Sigmoid colon (tissue), 7 donors: ENCODE data around the gene NDUFB10. TPM values are rescaled to one million over a fixed set of nuclear protein-coding genes. Genes with fewer than 3 reads are reported as not detected.

Experiments used
- DNase-seq: peaks from one replicate; pipeline ENCODE4 v3.0.0-alpha.2; 2019
- H3K27ac ChIP-seq, 4 donors: fragments of 200-600 bp; sonication (generic); one replicate each; pipeline ENCODE4 v1.5.1; 2016 to 2019; ENCODE audit warnings: mild to moderate bottlenecking in 1 of 4
- H3K27me3 ChIP-seq, 3 donors: fragments of 200-600 bp; sonication (generic); one replicate each; pipeline ENCODE4 v1.5.1; 2019; ENCODE audit warnings: mild to moderate bottlenecking in 1 of 3
- H3K36me3 ChIP-seq, 4 donors: fragments of 200-600 bp; sonication (generic); one replicate each; pipeline ENCODE4 v1.5.1; 2016 to 2019
- H3K4me1 ChIP-seq, 4 donors: fragments of 200-600 bp; sonication (generic); one replicate each; pipeline ENCODE4 v1.5.1; 2017 to 2019
- H3K4me3 ChIP-seq, 4 donors: fragments of 200-600 bp; sonication (generic); one replicate each; pipeline ENCODE4 v1.5.1; 2017 to 2019; ENCODE audit warnings: mild to moderate bottlenecking in 2 of 4, moderate library complexity in 1 of 4
- H3K9me3 ChIP-seq, 4 donors: fragments of 200-600 bp in 3 of 4; sonication (generic) in 3 of 4; one replicate each; pipeline versions ENCODE4 v1.5.1 to v1.6.1; 2013 to 2019
- EP300 ChIP-seq, 4 donors: sonication (generic); formaldehyde crosslinking; IDR thresholded peaks; one replicate each; pipeline ENCODE4 v1.6.1; 2017; ENCODE audit warnings: antibody characterized with exemption in 4 of 4
- POLR2A ChIP-seq, 2 donors: fragments of 450-650 bp; IDR thresholded peaks; one replicate each; pipeline ENCODE4 v1.6.1; 2016; ENCODE audit warnings: antibody characterized with exemption in 2 of 2, mild to moderate bottlenecking in 2 of 2, moderate library complexity in 2 of 2
- POLR2AphosphoS5 ChIP-seq, 4 donors: sonication (generic); formaldehyde crosslinking; IDR thresholded peaks; one replicate each; pipeline ENCODE4 v1.6.1; 2017; ENCODE audit warnings: antibody characterized with exemption in 4 of 4
- WGBS, 2 donors: extraction: QIAGEN DNeasy Blood & Tissue Kit; methylation state at CpG; one replicate each; pipeline ENCODE4 v1.1.7; 2013; 5-methylcytosine and 5-hydroxymethylcytosine counted together
- intact Hi-C: fragments of 100-400 bp; cut with DNase I; formaldehyde crosslinking; loops from one replicate; pipeline ENCODE4 v1.15.1; 2023
- polyA plus RNA-seq, 3 donors: library from polyadenylated mRNA; stranded (reverse); fragments of 200-250 nt; gene quantifications; one replicate each; pipeline ENCODE4 v1.2.3, GENCODE V29; 2013
- total RNA-seq, 4 donors: library from RNA; depleted of rRNA; stranded (reverse); fragments of >200 nt; gene quantifications; one replicate each; pipeline ENCODE4 v1.1.0, GENCODE V29; 2016
- TF ChIP-seq, protein P1 (sequence below), 4 experiments: fragments of 450-650 bp in 3 of 4; fragments of 200-600 bp in 1 of 4; IDR thresholded peaks; one replicate each; pipeline ENCODE4 v1.5.1; 2016 to 2019; ENCODE audit warnings: antibody characterized with exemption in 4 of 4, mild to moderate bottlenecking in 3 of 4, moderate library complexity in 2 of 4
- donor health status: healthy with polysubstance abuse.
- donor health status: Bipolar disorder and iron deficiency.
- donor health status: healthy.

NDUFB10 gene
- total and polyA plus RNA-seq, 7 donors: 200 to 489 (median 298) TPM

DNA sequence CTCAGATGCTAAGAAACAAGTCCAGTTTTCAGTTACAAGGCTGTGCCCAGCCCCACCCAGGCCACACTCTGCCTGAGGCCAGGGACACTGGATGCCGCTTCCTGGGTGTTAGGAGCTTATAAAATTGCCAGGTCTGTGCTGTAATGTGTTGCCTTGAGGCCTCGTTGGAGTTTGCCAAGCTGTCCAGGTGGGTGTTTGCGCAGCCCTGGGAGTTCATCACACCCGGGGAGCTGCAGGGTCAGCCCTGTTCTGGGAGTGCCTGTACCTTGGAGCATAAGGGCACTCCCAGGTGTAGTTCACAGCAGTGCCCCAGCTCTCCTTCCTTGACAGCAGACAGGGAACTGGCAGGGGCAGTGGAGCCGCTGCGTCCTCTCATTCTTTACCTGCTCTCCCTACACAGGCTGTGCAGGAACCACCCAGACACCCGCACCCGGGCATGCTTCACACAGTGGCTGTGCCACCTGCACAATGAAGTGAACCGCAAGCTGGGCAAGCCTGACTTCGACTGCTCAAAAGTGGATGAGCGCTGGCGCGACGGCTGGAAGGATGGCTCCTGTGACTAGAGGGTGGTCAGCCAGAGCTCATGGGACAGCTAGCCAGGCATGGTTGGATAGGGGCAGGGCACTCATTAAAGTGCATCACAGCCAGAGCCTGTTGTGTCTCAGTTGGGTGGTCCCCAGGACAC lies 26.3 kb downstream of the NDUFB10 start:
- TF ChIP-seq POLR2AphosphoS5 (IDR thresholded peaks at IDR 0.05) (no peak), POLR2A (IDR thresholded peaks at IDR 0.05) (peak in 1 of 2 donors; percentile 41)
- 48 to 82% methylated on average over 14 of the region's 14 CpGs for WGBS, 2 donors
- H3K9me3 ChIP-seq: no peaks in the 10 kb centered on the region
- peaks cover 0 to 38% (median 27%) of the 10 kb centered on the region in 4 donors for H3K4me1 ChIP-seq
- peaks cover 6 to 17% (median 10%) of the 10 kb centered on the region in 4 donors for H3K36me3 ChIP-seq
- peaks cover 28 to 49% (median 39%) of the 10 kb centered on the region in 3 donors for H3K27me3 ChIP-seq
- intact Hi-C loops: no loop called here
- H3K27ac ChIP-seq: no peak overlapping the region
- peak overlapping the region in 1 of 4 donors; percentile 94 for H3K4me3 ChIP-seq
- no peak for DNase-seq

DNA sequence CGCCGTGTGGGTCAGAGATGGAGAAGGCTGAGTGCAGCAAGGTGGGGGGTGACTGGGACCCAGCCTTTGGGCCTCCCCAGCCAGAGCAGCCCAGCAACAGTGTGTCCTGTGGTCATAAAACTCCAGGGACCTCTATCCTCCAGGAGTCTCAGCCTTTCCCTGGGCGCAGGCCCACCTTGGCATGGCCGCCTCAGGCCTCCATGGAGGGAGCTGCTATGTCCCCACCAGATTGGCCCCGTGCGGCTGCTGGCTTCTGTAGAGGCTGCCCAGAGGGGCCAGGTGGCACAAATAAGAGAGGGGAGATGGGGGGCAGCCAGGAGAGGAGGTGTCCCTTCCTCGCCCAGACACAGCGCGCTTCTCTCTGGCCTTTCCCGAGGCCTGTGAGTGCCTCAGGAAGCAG lies 27.9 kb downstream of the NDUFB10 start:
- Histone ChIP-seq H3K27me3 (peaks cover 34 to 49% (median 41%) of the 10 kb centered on the region in 3 donors), H3K27ac (no peak overlapping the region), H3K36me3 (peaks cover 6 to 17% (median 10%) of the 10 kb centered on the region in 4 donors), H3K4me3 (no peak overlapping the region), H3K4me1 (peaks cover 0 to 54% (median 41%) of the 10 kb centered on the region in 4 donors), H3K9me3 (no peaks in the 10 kb centered on the region)
- TF ChIP-seq, protein P1, sequence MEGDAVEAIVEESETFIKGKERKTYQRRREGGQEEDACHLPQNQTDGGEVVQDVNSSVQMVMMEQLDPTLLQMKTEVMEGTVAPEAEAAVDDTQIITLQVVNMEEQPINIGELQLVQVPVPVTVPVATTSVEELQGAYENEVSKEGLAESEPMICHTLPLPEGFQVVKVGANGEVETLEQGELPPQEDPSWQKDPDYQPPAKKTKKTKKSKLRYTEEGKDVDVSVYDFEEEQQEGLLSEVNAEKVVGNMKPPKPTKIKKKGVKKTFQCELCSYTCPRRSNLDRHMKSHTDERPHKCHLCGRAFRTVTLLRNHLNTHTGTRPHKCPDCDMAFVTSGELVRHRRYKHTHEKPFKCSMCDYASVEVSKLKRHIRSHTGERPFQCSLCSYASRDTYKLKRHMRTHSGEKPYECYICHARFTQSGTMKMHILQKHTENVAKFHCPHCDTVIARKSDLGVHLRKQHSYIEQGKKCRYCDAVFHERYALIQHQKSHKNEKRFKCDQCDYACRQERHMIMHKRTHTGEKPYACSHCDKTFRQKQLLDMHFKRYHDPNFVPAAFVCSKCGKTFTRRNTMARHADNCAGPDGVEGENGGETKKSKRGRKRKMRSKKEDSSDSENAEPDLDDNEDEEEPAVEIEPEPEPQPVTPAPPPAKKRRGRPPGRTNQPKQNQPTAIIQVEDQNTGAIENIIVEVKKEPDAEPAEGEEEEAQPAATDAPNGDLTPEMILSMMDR (IDR thresholded peaks at IDR 0.05): no peak
- TF ChIP-seq POLR2AphosphoS5 (IDR thresholded peaks at IDR 0.05) (no peak), POLR2A (IDR thresholded peaks at IDR 0.05) (no peak), EP300 (IDR thresholded peaks at IDR 0.05) (no peak)
- intact Hi-C loops: no loop called here
- 94% methylated on average over 10 of the region's 10 CpGs for WGBS, 2 donors
- no peak for DNase-seq

DNA sequence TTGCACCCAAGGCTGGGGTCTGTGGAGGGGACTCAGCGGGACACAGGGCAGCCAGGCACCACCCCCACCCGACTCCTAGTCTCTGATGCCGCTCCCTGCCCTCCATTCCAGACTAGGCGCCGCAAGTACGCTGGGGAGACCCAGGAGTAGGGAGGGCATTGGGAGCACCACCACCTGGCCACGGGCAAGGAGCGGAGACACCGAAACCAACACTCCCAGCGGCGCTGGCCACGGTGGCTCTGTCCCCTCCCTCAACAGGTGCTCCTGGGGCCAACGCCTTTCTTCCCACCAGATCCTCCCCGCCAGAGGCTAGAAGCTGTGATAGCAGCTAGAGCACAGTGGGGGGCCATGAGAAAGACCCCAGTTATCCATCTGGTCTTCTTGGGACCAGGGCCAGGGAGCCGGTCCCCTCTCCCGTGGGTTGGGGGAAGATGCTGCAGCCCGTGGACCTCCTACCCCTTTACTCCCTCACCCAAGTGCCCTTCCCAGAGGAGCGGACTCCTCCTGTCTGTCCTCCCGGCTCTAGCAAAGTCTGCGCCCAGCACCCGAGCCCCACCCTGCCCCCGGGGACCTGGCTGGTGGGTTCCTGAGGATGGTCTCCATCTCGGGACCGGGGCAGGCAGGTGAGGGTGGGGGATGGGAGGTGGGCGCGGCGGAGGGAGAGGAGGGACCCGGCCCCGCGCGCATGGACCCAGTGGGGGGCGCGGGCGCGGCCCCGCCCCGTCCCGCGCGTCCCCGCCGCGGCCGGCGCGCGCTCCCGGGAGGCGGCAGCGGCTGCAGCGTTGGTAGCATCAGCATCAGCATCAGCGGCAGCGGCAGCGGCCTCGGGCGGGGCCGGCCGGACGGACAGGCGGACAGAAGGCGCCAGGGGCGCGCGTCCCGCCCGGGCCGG lies 30.1 kb downstream of the NDUFB10 start, which contains the start of gene SYNGR3:
TSS of gene SYNGR3 (plus strand) at position 762 of the 892 bp plus-strand sequence. CDS start 133 bp downstream, outside the sequence.
- Histone ChIP-seq H3K27me3 (peaks cover 37 to 50% (median 49%) of the 10 kb centered on the region in 3 donors), H3K27ac (no peak within 1 kb of the TSS), H3K4me3 (no peak within 1 kb of the TSS), H3K9me3 (no peaks in the 10 kb centered on the region), H3K4me1 (peaks cover 0 to 44% (median 38%) of the 10 kb centered on the region in 4 donors), H3K36me3 (peaks cover 6 to 17% (median 10%) of the 10 kb centered on the region in 4 donors)
- 3 to 8% methylated on average over 67 of the region's 67 CpGs for WGBS, 2 donors
- no peak for DNase-seq
- no peak for TF ChIP-seq EP300 (IDR thresholded peaks at IDR 0.05)
- TF ChIP-seq, protein P1 (IDR thresholded peaks at IDR 0.05): no peak
- no peak for TF ChIP-seq POLR2A (IDR thresholded peaks at IDR 0.05)
- no peak for TF ChIP-seq POLR2AphosphoS5 (IDR thresholded peaks at IDR 0.05)
- intact Hi-C loops: no loop called here

GRCh38 chr16:1990101-1990350 lies 30.7 kb downstream of the NDUFB10 start:
- H3K4me1 ChIP-seq: peaks cover 0 to 39% (median 33%) of the 10 kb centered on the region in 4 donors
- no peaks in the 10 kb centered on the region for H3K9me3 ChIP-seq
- no peak overlapping the region for H3K4me3 ChIP-seq
- no peak for TF ChIP-seq POLR2AphosphoS5 (IDR thresholded peaks at IDR 0.05)
- TF ChIP-seq POLR2A (IDR thresholded peaks at IDR 0.05): no peak
- TF ChIP-seq, protein P1 (IDR thresholded peaks at IDR 0.05): no peak
- TF ChIP-seq EP300 (IDR thresholded peaks at IDR 0.05): no peak
- 2 to 3% methylated on average over 25 of the region's 25 CpGs for WGBS, 2 donors
- peaks cover 6 to 17% (median 10%) of the 10 kb centered on the region in 4 donors for H3K36me3 ChIP-seq
- DNase-seq: no peak
- intact Hi-C loops: no loop called here
- H3K27ac ChIP-seq: no peak overlapping the region
- peaks cover 37 to 50% (median 49%) of the 10 kb centered on the region in 3 donors for H3K27me3 ChIP-seq
